Natural killer cell (primary cell): ENCODE data around the gene OCEL1. TPM values are rescaled to one million over a fixed set of nuclear protein-coding genes. Genes with fewer than 3 reads are reported as not detected.

Source experiments
- ATAC-seq, 3 donors: fragments of 150-1000 bp in 2 of 3; fragments of 200-7000 bp in 1 of 3; cut with Tn5 transposase; 1 replicate in 1 of 3; 2 replicates in 2 of 3; pipeline ENCODE4 v1.10.0; 2021; ENCODE audit warnings: mild to moderate bottlenecking in 2 of 3, moderate library complexity in 2 of 3
- DNase-seq, 2 donors: peaks; one replicate each; pipeline versions ENCODE4 v3.0.0 to v3.0.0-alpha.2; 2013 to 2021; ENCODE audit warnings: mixed read lengths in 1 of 2
- H3K27ac ChIP-seq: one replicate; pipeline ENCODE4 v1.5.1; 2013; ENCODE audit warnings: mild to moderate bottlenecking, low read length
- H3K27me3 ChIP-seq: one replicate; pipeline ENCODE4 v1.6.1; 2013; ENCODE audit warnings: low read length; ENCODE audit not compliant: control insufficient read depth, insufficient read depth
- H3K36me3 ChIP-seq: one replicate; pipeline ENCODE4 v1.6.1; 2013; ENCODE audit warnings: low read length; ENCODE audit not compliant: control insufficient read depth, insufficient read depth
- H3K4me1 ChIP-seq: one replicate; pipeline ENCODE4 v1.6.1; 2013; ENCODE audit warnings: low read length; ENCODE audit not compliant: control insufficient read depth, insufficient read depth
- H3K4me3 ChIP-seq: one replicate; pipeline ENCODE4 v1.5.1; 2013; ENCODE audit warnings: low read length
- H3K9me3 ChIP-seq: one replicate; pipeline ENCODE4 v1.6.1; 2013; ENCODE audit warnings: low read length; ENCODE audit not compliant: control insufficient read depth, insufficient read depth
- H3K27ac Mint-ChIP-seq, 2 donors: one replicate each; pipeline ENCODE4 v1.8.0; 2022; ENCODE audit warnings: mild to moderate bottlenecking in 2 of 2, mixed read lengths in 2 of 2, moderate library complexity in 1 of 2
- H3K27me3 Mint-ChIP-seq, 2 donors: one replicate each; pipeline ENCODE4 v1.8.0; 2022; ENCODE audit warnings: low read depth in 2 of 2, mixed read lengths in 2 of 2
- H3K36me3 Mint-ChIP-seq: one replicate; pipeline ENCODE4 v1.8.0; 2022; ENCODE audit warnings: mixed read lengths
- H3K4me1 Mint-ChIP-seq, 2 donors: one replicate each; pipeline ENCODE4 v1.8.0; 2022; ENCODE audit warnings: mixed read lengths in 2 of 2
- H3K4me3 Mint-ChIP-seq: one replicate; pipeline ENCODE4 v1.8.0; 2022; ENCODE audit warnings: mild to moderate bottlenecking, moderate library complexity, mixed read lengths
- H3K9me3 Mint-ChIP-seq, 2 donors: one replicate each; pipeline ENCODE4 v1.8.0; 2022; ENCODE audit warnings: mixed read lengths in 2 of 2
- WGBS: methylation state at CpG from one replicate; pipeline ENCODE4 v1.1.7; 2013; ENCODE audit warnings: missing lambda C conversion rate; ENCODE audit not compliant: insufficient coverage; 5-methylcytosine and 5-hydroxymethylcytosine counted together
- intact Hi-C: fragments of 100-400 bp; cut with micrococcal nuclease; formaldehyde crosslinking; loops from one replicate; pipeline ENCODE4 v1.14.2; 2022
- total RNA-seq, 4 donors: library from RNA; stranded (reverse); fragments of 120-200 nt in 1 of 4; gene quantifications; one replicate each; pipeline versions ENCODE4 v1.2.3 to v1.2.4, GENCODE V29; 2013 to 2022
- TF ChIP-seq, protein P1 (sequence below): fragments of 200-600 bp; IDR thresholded peaks from one replicate; pipeline ENCODE4 v1.8.0; 2022; ENCODE audit warnings: antibody characterized with exemption

OCEL1 gene
- total RNA-seq, 3 donors from 2014 or later (not counting 1 experiment from before 2014, with no cell fraction given): 28.1 to 39.1 (median 37.0) TPM

DNA sequence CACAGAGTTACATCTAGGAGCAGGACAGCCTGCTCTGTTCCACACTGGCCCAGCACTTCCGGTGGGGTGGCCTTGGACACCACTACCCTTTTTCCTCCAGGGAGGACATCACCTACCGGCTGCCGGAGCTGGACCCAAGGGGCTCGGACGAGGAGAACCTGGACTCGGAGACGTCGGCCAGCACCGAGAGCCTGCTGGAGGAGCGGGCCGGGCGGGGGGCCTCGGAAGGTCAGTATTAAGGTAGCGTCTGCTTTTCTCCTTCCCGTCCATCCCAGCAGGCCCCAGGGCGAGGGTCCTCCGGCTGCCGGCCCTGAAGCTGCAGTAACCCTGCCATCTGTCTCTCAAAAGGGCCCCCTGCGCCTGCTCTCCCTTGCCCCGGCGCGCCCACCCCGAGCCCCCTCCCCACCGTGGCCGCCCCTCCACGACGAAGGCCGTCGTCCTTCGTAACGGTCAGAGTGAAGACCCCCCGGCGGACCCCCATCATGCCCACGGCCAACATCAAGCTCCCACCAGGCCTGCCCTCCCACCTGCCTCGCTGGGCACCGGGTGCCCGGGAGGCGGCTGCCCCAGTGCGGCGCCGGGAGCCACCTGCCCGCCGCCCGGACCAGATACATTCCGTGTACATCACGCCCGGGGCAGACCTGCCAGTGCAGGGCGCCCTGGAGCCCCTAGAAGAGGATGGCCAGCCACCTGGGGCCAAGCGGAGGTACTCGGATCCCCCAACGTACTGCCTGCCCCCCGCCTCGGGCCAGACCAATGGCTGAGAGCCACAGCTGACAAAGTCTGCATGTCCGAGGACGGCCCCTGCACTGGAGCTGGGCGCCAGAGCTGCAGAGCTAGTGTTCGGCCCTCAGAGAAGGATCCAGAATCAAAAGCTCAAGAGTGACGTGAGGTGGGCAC is 14.2 kb upstream of the OCEL1 start:
- Mint-ChIP-seq H3K9me3 (no peaks in the 10 kb centered on the region), H3K4me1 (peaks cover 8 to 22% of the 10 kb centered on the region in 2 donors), H3K27ac (no peak overlapping the region), H3K36me3 (no peaks in the 10 kb centered on the region), H3K4me3 (no peak overlapping the region), H3K27me3 (no peaks in the 10 kb centered on the region)
- 96% methylated on average over 58 of the region's 58 CpGs for WGBS
- Histone ChIP-seq H3K27ac (no peak overlapping the region), H3K4me1 (peaks cover 20% of the 10 kb centered on the region), H3K27me3 (no peaks in the 10 kb centered on the region), H3K4me3 (no peak overlapping the region), H3K9me3 (no peaks in the 10 kb centered on the region), H3K36me3 (peaks cover 45% of the 10 kb centered on the region)
- no peak for DNase-seq
- TF ChIP-seq, protein P1, sequence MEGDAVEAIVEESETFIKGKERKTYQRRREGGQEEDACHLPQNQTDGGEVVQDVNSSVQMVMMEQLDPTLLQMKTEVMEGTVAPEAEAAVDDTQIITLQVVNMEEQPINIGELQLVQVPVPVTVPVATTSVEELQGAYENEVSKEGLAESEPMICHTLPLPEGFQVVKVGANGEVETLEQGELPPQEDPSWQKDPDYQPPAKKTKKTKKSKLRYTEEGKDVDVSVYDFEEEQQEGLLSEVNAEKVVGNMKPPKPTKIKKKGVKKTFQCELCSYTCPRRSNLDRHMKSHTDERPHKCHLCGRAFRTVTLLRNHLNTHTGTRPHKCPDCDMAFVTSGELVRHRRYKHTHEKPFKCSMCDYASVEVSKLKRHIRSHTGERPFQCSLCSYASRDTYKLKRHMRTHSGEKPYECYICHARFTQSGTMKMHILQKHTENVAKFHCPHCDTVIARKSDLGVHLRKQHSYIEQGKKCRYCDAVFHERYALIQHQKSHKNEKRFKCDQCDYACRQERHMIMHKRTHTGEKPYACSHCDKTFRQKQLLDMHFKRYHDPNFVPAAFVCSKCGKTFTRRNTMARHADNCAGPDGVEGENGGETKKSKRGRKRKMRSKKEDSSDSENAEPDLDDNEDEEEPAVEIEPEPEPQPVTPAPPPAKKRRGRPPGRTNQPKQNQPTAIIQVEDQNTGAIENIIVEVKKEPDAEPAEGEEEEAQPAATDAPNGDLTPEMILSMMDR: no peak
- intact Hi-C loops: no loop called here
- no peak for ATAC-seq

GRCh38 chr19:17213334-17213733 is 12.7 kb upstream of the OCEL1 start:
- Mint-ChIP-seq H3K4me3 (no peak overlapping the region), H3K9me3 (no peaks in the 10 kb centered on the region), H3K27ac (no peak overlapping the region), H3K27me3 (no peaks in the 10 kb centered on the region), H3K36me3 (no peaks in the 10 kb centered on the region), H3K4me1 (peaks cover 8 to 22% of the 10 kb centered on the region in 2 donors)
- no peaks in the 10 kb centered on the region for H3K9me3 ChIP-seq
- no peak for DNase-seq
- H3K36me3 ChIP-seq: peaks cover 46% of the 10 kb centered on the region
- H3K27me3 ChIP-seq: no peaks in the 10 kb centered on the region
- H3K4me1 ChIP-seq: peaks cover 20% of the 10 kb centered on the region
- H3K27ac ChIP-seq: no peak overlapping the region
- no peak for ATAC-seq
- no peak overlapping the region for H3K4me3 ChIP-seq
- 95% methylated on average over 5 of the region's 5 CpGs for WGBS
- TF ChIP-seq, protein P1: no peak
- intact Hi-C loops: no loop called here

DNA sequence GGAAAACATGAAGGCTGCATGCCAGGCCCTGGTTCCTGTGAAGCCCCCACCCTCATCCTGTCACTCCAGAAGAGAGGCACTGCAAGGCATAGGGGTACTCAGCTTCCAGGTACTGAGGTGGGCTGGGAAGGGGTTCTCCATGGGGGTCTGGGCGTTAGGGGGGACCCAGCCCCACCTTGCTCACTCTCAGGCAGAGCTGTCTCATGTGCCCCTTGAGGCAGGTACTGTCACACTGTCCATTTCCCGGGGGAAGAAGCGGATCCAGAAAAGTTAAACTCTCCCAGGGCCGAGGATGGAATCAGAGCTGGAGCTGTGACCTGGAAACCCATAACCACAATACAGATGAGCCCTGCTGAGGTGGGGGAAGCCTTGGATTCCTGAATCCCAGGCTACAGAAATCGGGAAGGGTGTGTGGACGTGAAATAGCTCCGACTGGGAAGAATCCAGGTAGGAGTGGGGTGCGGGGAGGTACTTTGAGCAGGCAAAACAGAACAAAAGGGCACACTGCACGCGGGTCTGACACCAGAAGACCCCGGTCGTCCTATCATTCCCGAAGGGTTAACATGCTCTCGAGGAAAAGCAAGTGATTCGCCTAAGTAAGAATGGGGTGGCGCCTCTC is 11.4 kb upstream of the OCEL1 start:
- H3K4me1 Mint-ChIP-seq: peaks cover 8 to 18% of the 10 kb centered on the region in 2 donors
- 42% methylated on average over 16 of the region's 16 CpGs for WGBS
- intact Hi-C loops: loop anchor here (1.0 kb wide), 1 partner anchor 12 kb away; the partner anchor contains the start of gene OCEL1
- H3K27me3 Mint-ChIP-seq: no peaks in the 10 kb centered on the region
- TF ChIP-seq, protein P1: no peak
- H3K4me3 Mint-ChIP-seq: peak overlapping the region; percentile 93
- no peaks in the 10 kb centered on the region for H3K27me3 ChIP-seq
- no peaks in the 10 kb centered on the region for H3K36me3 Mint-ChIP-seq
- H3K36me3 ChIP-seq: peaks cover 36% of the 10 kb centered on the region
- DNase-seq (no peak), ATAC-seq (no peak)
- peak overlapping the region; percentile 93 for H3K27ac ChIP-seq
- no peaks in the 10 kb centered on the region for H3K9me3 ChIP-seq
- H3K4me1 ChIP-seq: peaks cover 17% of the 10 kb centered on the region
- peak overlapping the region; percentile 92 to 96 for H3K27ac Mint-ChIP-seq
- peak overlapping the region; percentile 83 for H3K4me3 ChIP-seq
- no peaks in the 10 kb centered on the region for H3K9me3 Mint-ChIP-seq
